Aorta (tissue), 5 donors: Measurements from ENCODE around the gene FAM193B. TPM values are rescaled to one million over a fixed set of nuclear protein-coding genes. Genes with fewer than 3 reads are reported as not detected.

Source experiments
- ATAC-seq: fragments of 200-7000 bp; cut with Tn5 transposase; one replicate; pipeline ENCODE4 v1.9.1; 2022; ENCODE audit warnings: moderate library complexity; ENCODE audit not compliant: low FRiP score
- DNase-seq, 2 donors: peaks; one replicate each; pipeline ENCODE4 v3.0.0-alpha.2; 2020
- H3K27ac ChIP-seq, 2 donors: one replicate each; pipeline ENCODE4 v1.5.1; 2013; ENCODE audit warnings: low read length in 2 of 2, mild to moderate bottlenecking in 2 of 2, moderate library complexity in 2 of 2, control low read depth in 1 of 2, inconsistent platforms in 1 of 2, low read depth in 1 of 2
- H3K27me3 ChIP-seq, 2 donors: one replicate each; pipeline ENCODE4 v1.6.1; 2013; ENCODE audit warnings: control low read depth in 1 of 2, low read length in 1 of 2, mild to moderate bottlenecking in 1 of 2, moderate library complexity in 1 of 2; ENCODE audit not compliant: insufficient read depth in 2 of 2, control insufficient read depth in 1 of 2
- H3K36me3 ChIP-seq, 2 donors: one replicate each; pipeline ENCODE4 v1.6.1; 2013; ENCODE audit warnings: control low read depth in 1 of 2, low read length in 1 of 2, mild to moderate bottlenecking in 1 of 2; ENCODE audit not compliant: insufficient read depth in 2 of 2, control insufficient read depth in 1 of 2
- H3K4me1 ChIP-seq, 2 donors: one replicate each; pipeline ENCODE4 v1.6.1; 2013; ENCODE audit warnings: low read length in 2 of 2, control low read depth in 1 of 2, mild to moderate bottlenecking in 1 of 2, moderate library complexity in 1 of 2; ENCODE audit not compliant: insufficient read depth in 2 of 2, control insufficient read depth in 1 of 2
- H3K4me3 ChIP-seq, 2 donors: one replicate each; pipeline ENCODE4 v1.5.1; 2013; ENCODE audit warnings: low read length in 2 of 2, control low read depth in 1 of 2, mild to moderate bottlenecking in 1 of 2
- H3K9me3 ChIP-seq: one replicate; pipeline ENCODE4 v1.6.1; 2013; ENCODE audit warnings: mild to moderate bottlenecking, low read length; ENCODE audit not compliant: control insufficient read depth
- WGBS, 2 donors: extraction: QIAGEN DNeasy Blood & Tissue Kit; methylation state at CpG; one replicate each; pipeline ENCODE4 v1.1.7; 2013; 5-methylcytosine and 5-hydroxymethylcytosine counted together
- intact Hi-C, 2 donors: fragments of 100-400 bp; cut with DNase I; formaldehyde crosslinking; loops; one replicate each; pipeline versions ENCODE4 v1.14.2 to v1.15.0; 2022
- polyA plus RNA-seq, 2 donors: library from polyadenylated mRNA; stranded (reverse); fragments of 200-250 nt; gene quantifications; one replicate each; pipeline ENCODE4 v1.2.3, GENCODE V29; 2013
- total RNA-seq, 2 donors: library from RNA; stranded (reverse); fragmentation: NEBNext Ultra II Directional; extraction: Animal tissue kit (Norgen Biotek cat#: 25700); gene quantifications; one replicate each; pipeline ENCODE4 v1.2.1, GENCODE V29; 2021
- donor health status: healthy with polysubstance abuse.
- donor health status: Bipolar disorder and iron deficiency.
- donor health status: DM: no; HTN: no; CAD: no.
- donor health status: DM: no; HTN: no; CAD: no.
- donor health status: DM: yes; HTN: yes; CAD: no.

FAM193B gene
- total and polyA plus RNA-seq, 4 donors: 49.5 to 533 (median 90.0) TPM

GRCh38 chr5:177511796-177512675 lies 42.3 kb downstream of the FAM193B start:
- DNase-seq (peak in 1 of 2 donors; percentile 48), ATAC-seq (no peak)
- Histone ChIP-seq H3K4me3 (no peak overlapping the region), H3K9me3 (no peaks in the 10 kb centered on the region), H3K36me3 (peaks cover 0 to 2% of the 10 kb centered on the region in 2 donors), H3K27ac (no peak overlapping the region), H3K27me3 (no peaks in the 10 kb centered on the region), H3K4me1 (no peaks in the 10 kb centered on the region)
- 92 to 93% methylated on average over 34 of the region's 34 CpGs for WGBS, 2 donors
- intact Hi-C loops: no loop called here

- peak; percentile 46 to 73 for DNase-seq
- ATAC-seq: no peak
- intact Hi-C loops: no loop called here
- Histone ChIP-seq H3K9me3 (no peaks in the 10 kb centered on the region), H3K4me1 (no peaks in the 10 kb centered on the region), H3K27ac (no peak overlapping the region), H3K4me3 (no peak overlapping the region), H3K27me3 (no peaks in the 10 kb centered on the region), H3K36me3 (peaks cover 0 to 2% of the 10 kb centered on the region in 2 donors)
- 84 to 86% methylated on average over 5 of the region's 5 CpGs for WGBS, 2 donors
These were observed 43.2 kb downstream of the FAM193B start for GRCh38 chr5:177511181-177511580.

GRCh38 chr5:177510567-177511053 lies 43.8 kb downstream of the FAM193B start:
- ATAC-seq (no peak), DNase-seq (peak in 1 of 2 donors; percentile 77)
- intact Hi-C loops: no loop called here
- Histone ChIP-seq H3K27me3 (no peaks in the 10 kb centered on the region), H3K4me1 (no peaks in the 10 kb centered on the region), H3K9me3 (no peaks in the 10 kb centered on the region), H3K27ac (no peak overlapping the region), H3K36me3 (peaks cover 0 to 2% of the 10 kb centered on the region in 2 donors), H3K4me3 (no peak overlapping the region)
- 86 to 89% methylated on average over 15 of the region's 15 CpGs for WGBS, 2 donors

GRCh38 chr5:177509991-177510566 lies 44.3 kb downstream of the FAM193B start:
- H3K27ac ChIP-seq: no peak overlapping the region

GRCh38 chr5:177509381-177509951 lies 44.9 kb downstream of the FAM193B start, which contains the start of gene DOK3:
TSS of gene DOK3 (minus strand) at chr5:177509826. CDS start at chr5:177509540, 286 bp downstream.
- DNase-seq (peak in 1 of 2 donors; percentile 82), ATAC-seq (no peak)
- Histone ChIP-seq H3K27me3 (no peaks in the 10 kb centered on the region), H3K4me1 (no peaks in the 10 kb centered on the region), H3K9me3 (no peaks in the 10 kb centered on the region), H3K27ac (no peak within 1 kb of the TSS), H3K36me3 (peaks cover 0 to 2% of the 10 kb centered on the region in 2 donors), H3K4me3 (no peak within 1 kb of the TSS)
- intact Hi-C loops: no loop called here
- WGBS, 2 donors: 56 to 67% methylated on average over 20 of the region's 20 CpGs

More at GRCh38 chr5:177509991-177510566, 44.3 kb downstream of the FAM193B start:
- H3K27me3 ChIP-seq: no peaks in the 10 kb centered on the region
- H3K36me3 ChIP-seq: peaks cover 0 to 2% of the 10 kb centered on the region in 2 donors
- intact Hi-C loops: no loop called here
- 66 to 71% methylated on average over 11 of the region's 11 CpGs for WGBS, 2 donors
- H3K9me3 ChIP-seq: no peaks in the 10 kb centered on the region
- H3K4me1 ChIP-seq: no peaks in the 10 kb centered on the region
- ATAC-seq: no peak
- H3K4me3 ChIP-seq: no peak overlapping the region
- DNase-seq: peak in 1 of 2 donors; percentile 49

- no peak overlapping the region for H3K27ac ChIP-seq
- intact Hi-C loops: no loop called here
- ATAC-seq (no peak), DNase-seq (peak in 1 of 2 donors; percentile 43)
- 72 to 78% methylated on average over 8 of the region's 8 CpGs for WGBS, 2 donors
- no peaks in the 10 kb centered on the region for H3K9me3 ChIP-seq
- no peaks in the 10 kb centered on the region for H3K27me3 ChIP-seq
- no peak overlapping the region for H3K4me3 ChIP-seq
- peaks cover 0 to 2% of the 10 kb centered on the region in 2 donors for H3K36me3 ChIP-seq
- no peaks in the 10 kb centered on the region for H3K4me1 ChIP-seq
These were observed 45.5 kb downstream of the FAM193B start for GRCh38 chr5:177508837-177509236.

- Histone ChIP-seq H3K27me3 (no peaks in the 10 kb centered on the region), H3K4me3 (no peak overlapping the region), H3K36me3 (peaks cover 0 to 2% of the 10 kb centered on the region in 2 donors), H3K9me3 (no peaks in the 10 kb centered on the region), H3K4me1 (no peaks in the 10 kb centered on the region), H3K27ac (no peak overlapping the region)
- DNase-seq (peak; percentile 52 to 76), ATAC-seq (no peak)
- WGBS, 2 donors: 93 to 95% methylated on average over 25 to 26 of the region's 26 CpGs
- intact Hi-C loops: no loop called here
These were observed 46.1 kb downstream of the FAM193B start for GRCh38 chr5:177508221-177508611.

- Histone ChIP-seq H3K4me1 (no peaks in the 10 kb centered on the region), H3K27me3 (no peaks in the 10 kb centered on the region), H3K9me3 (no peaks in the 10 kb centered on the region), H3K4me3 (no peak overlapping the region), H3K27ac (no peak overlapping the region), H3K36me3 (peaks cover 0 to 2% of the 10 kb centered on the region in 2 donors)
- DNase-seq: peak; percentile 51 to 66
- intact Hi-C loops: no loop called here
- no peak for ATAC-seq
- WGBS, 2 donors: 91% methylated on average over 17 of the region's 17 CpGs
These were observed 46.7 kb downstream of the FAM193B start for GRCh38 chr5:177507596-177508220.
